Femur (tissue), 1 donor: Measurements from ENCODE around the gene PRELP.
A peak's percentile ranks its signal among the peaks of the same experiment; 100 is the strongest.
"Not testable (repeated sequence)": the region's sequence is repeated elsewhere in the genome, so short reads cannot be mapped to it uniquely, and the experiment has no call there.

Source experiments
- DNase-seq: peaks from one replicate; pipeline ENCODE4 v3.0.0-alpha.2; 2017

The PRELP gene

DNA sequence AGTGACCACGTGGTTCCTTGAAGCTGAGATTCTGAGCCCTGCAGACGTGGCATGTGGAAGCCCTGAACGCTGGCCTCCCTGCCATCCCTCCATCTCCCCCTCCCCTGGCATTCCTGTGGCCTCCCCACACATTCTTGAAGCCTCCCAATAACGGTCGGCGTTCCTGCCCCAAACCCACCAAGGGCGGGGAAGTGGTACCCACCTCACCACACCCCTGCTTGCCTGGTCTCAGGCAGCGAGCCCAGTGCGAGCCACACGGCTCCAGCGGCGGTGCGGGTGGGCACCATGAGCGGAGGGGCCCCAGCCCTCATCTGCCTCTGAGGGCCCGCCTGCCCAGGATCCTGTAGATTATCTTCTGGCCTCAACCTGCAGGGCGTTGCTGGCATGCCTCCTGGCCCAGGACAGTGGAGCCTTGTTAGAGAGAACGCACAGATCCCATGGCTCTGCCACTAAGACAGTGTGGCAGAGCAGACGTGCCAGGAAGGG is 20.6 kb upstream of the PRELP start:
- peak; percentile 73 for DNase-seq

DNA sequence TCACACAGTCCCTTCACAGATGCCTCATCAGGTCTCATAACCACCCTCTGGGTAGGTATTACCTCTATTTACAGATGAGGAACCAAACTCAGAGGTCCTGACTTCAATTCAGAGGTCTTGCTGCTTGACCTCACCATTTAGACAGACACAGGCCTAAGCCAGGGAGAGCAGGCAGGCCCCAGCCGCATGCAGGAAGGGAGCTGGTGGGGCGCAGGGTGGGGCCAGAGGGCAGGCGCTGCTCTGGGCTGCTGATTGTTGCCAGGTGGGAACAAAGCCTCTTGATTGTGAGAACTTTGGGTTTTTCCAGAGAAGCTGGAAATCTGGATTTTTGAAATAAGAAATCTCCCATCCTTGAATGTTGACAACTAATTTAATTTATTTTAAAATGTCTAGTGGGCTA is 19.9 kb upstream of the PRELP start:
- no peak for DNase-seq

DNA sequence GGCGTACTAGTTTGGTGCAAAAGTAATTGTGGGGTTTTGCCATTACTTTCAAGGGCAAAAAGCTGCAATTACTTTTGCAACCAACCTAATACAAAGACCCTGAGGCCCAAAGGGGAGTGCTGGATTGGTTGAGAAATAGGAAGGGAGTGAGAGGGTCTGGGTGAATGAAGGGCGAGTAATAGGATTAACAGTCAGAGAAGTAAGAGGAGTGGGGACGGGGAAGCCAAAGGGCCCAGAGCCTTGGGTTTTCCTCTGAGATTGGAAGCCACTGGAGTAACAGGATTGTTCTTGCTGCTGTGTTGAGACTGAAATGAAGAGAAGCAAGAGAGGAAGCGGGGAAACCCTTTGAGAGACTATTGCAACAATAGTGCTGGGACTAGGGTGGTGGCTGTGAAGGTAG is 19.0 kb upstream of the PRELP start:
- no peak for DNase-seq

DNA sequence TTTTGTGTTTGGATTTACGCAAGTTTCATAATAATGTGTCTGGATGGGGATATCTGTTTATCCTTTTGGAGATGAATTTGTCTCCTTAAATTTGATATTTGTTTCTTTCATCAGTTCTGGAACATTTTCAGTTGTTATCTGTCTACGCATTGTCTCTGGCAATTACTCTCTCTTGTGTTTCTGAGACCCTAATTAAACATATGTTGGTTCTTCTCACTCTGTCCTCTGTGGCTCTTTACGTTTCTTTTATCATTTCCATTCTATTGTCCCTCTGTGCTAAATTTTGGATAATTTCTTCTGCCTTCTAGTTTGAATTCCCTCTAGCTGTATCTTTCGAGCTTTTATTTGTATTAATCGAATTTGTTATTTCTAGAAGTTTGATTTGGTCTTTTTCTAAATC is 17.5 kb upstream of the PRELP start:
- no peak for DNase-seq

DNA sequence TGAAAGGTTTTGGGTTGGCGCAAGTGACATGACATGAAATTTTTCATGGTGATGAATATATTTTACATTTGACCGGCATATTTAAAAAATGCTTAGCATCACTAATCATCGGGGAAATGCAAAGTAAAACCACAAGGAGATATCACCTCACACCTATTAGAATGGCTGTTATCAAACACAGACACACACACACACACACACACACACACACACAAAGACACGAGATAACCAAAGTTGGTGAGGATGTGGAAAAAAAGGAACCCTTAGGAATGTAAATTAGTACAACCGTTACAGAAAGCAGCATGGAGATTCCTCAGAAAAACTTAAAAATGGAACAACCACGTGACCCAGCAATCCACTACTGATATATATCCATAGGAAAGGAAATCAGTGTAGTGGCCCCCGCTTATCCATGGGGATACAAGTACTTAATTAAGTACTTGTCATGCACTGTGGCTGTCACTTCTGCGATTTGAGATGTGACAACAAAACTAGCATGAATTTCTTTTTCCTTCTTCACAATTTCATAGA is 15.9 kb upstream of the PRELP start:
- DNase-seq: no peak

DNA sequence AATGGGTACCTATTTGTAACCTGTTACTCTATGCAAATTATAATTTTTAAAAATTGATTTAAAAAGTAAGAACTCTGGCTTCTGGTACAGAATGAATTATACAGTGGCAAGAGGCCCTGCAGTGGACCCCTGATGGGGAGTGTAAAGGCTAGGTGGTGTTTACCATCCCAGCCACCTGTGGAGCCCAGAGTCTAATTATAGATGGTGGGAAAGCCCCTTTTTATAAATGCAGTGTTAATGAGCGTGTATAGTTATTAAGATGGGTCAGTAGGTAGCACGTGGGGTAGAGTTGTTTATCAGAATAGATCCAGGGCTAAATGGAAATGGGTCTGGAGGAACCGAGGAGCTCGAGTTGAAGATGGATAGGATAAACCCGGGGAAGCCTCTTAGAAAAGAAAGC is 13.9 kb upstream of the PRELP start:
- no peak for DNase-seq

DNA sequence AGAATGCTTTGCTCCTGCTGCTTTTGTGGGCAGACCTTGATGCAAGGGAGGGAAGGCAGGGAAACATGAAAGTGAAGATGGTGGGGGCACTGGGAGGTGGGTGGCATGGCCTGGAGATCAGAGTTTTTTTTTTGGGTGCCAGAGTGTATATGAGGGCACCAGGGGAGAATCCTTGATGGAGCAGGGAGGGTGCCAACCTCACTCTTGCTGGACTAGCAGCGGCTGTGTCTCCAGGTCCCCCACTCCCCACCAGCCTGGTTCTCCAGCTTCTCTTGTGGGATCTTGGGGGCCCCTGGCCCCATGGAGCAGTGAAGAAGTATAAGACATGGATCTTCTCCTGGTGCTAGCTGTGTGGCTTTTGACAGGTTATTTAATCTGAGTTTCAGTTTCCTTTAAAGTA is 13.5 kb upstream of the PRELP start:
- DNase-seq: no peak

DNA sequence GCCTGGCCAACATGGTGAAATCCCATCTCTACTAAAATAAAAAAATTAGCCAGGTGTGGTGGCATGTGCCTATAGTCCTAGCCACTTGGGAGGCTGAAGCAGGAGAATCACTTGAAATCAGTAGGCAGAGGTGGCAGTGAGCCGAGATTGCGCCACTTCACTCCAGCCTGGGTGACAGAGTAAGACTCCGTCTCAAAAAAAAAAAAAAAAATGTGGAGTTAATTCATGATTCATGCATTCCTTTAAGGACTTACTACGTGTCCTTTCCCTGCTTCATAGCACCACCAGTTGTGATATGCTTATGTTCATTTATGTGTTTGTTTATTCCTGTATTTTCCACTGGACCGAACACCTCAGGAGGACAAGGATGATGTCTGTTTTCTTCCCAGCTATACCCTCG is 12.7 kb upstream of the PRELP start:
- DNase-seq: no peak

DNA sequence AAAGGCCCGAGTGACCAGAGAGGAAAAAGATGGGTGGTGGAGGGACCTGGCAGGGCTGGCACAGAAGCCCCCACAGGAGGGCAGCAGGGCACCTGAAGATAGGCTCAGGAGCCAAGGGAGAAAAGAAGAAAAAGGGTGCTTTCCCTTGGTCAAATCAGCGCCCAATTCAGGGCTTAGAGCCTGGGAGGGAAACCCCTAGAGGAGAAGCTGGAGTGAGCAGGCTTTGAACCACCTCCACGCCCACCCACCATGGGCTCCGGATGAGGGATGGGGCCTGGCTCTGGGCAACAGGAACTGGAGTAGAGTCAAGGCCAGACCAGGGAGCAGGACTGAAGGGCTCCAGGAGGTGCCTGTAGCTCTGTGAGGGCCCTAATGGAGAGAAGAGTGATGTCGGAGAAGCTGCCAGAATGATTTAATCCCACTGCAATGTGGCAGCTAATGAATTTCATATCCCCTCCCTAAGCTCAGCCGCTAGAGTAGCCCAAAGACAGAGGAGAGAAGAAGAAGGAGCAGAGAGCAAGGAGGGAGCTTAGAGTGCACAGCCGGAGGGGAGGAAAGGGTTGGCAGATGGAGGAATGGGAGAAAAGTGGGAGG is 12.0 kb upstream of the PRELP start:
- no peak for DNase-seq

DNA sequence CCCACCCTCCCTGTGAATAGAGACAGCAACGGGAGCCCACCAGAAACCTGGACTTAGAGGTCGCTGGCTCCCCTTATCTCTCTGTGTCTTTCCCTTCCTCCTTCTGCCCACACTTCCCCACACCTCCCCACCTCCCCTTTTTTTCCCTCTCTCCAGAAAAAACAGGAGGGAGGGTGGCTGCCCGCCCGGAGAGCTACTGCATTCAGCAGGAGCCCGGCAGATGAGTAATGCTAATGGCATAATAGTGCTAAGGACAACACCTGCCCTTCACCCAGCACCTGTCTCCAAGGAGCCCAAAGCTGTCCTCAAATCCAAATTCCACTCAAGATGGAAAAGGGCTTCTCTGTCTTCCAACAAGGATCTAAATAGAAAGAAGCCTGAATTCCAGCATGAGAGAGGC is 11.4 kb upstream of the PRELP start:
- peak; percentile 69 for DNase-seq

DNA sequence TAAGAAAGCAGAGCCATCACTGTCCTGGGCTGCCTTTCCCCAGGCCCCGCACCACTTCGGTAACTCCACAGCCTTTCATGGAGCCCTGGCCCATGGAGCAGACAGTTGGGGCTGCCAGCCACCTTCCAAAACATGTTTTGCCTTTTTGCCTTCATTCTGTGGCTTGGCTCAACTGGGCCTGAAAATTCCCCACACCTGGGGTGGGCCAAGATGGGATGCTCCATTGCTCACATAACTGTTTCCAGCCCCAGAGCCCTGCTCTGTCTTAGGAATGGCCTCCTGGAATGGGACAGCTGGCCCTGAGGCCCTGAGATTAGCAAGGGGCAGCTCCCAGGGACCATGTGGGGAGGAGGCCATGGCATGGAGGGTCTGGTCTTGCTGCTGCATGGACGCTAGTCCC is 10.9 kb upstream of the PRELP start:
- DNase-seq: no peak

DNA sequence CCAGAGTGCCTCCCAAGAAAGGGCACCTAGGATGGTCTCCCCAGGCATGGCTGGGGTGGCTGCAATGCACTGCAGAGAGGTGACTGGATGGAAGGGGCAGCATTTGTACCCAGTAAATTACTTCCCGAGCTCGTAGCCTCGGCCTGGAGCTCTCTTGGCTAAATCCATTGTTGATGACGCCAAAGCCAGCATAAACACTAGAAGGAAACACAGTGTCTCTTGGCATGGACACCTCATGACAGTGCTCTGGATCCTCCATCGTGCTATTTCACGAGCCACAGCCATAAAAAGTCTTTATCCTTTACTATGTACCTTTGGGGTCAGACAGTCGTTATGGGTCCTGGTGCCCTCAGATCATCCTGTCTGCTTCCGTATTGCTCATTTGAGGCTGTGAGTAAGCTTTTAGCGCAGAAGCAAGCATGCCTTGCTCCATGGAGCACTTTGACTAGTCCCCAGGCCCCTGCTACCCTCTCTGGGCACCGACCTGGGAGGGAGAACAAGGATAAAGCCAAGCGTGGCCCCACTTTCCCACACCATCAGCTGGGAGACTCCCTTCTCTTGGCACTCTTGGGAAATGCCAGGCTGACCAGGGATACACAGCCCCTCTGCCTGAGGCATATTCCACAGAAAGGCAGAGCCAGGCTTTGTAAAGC is 10.3 kb upstream of the PRELP start:
- DNase-seq: no peak

DNA sequence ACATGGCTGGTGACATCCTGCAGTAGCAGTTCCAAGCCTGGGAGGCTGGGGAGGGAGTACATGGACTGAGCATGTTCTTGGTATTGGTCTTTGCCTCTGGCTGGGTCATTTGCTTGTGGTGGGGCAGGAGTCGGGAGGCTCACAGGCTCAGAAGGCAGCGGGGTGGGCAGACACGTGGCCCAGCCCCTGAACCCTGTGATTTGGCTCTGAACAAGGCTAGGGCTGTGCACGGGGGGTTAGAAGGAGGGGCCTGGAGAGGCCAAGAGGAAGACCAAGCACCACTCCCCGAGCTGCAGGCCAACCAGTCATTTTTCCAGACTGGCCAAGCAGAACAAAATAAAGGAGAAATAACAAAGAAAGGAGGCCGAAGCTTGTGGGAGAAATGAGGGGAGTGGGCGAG is 9.7 kb upstream of the PRELP start:
- peak; percentile 85 for DNase-seq

DNA sequence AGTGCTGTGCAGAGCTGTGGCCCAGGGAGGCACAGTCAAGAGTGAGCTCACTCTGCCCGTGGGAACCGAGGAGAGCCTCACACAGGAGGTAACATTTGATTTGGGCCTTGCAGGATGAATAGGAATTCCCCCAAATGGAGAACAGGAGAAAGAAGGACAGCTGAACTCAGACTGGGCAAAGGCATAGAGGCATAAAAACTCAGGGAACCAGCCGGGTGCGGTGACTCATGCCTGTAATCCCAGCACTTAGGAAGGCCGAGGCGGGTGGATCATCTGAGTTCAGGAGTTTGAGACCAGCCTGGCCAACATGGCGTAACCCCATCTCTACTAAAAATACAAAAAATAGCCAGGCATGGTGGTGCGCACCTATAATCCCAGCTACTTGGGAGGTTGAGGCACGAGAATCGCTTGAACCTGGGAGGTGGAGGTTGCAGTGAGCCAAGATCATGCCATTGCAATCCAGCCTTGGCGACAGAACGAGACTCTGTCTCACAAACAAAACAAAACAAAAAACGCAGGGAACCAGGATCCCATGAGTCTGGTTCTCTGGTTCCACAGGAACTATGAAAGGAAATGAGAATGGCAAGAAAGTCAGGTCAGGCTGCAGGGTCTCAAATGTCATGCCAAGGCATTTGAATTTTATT is 8.6 kb upstream of the PRELP start:
- DNase-seq: not testable (repeated sequence)

DNA sequence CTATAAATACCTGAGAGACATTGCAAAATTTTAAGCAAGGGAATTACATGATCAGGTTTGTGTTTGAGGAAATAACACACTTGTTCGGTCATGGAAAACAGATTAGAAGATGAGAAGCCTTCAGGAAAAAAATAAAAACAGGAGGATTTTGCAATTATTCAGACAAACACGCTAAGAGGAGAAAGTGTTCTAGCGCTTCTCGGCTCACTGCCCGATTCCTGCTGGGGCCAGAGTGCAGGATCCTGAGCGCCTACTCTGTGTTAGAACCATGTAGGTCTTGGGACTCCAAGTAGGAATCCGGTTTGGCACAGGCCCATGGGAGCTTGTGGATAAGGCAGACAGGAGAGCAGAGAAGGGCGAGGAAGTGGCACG is 8.1 kb upstream of the PRELP start:
- DNase-seq: no peak

DNA sequence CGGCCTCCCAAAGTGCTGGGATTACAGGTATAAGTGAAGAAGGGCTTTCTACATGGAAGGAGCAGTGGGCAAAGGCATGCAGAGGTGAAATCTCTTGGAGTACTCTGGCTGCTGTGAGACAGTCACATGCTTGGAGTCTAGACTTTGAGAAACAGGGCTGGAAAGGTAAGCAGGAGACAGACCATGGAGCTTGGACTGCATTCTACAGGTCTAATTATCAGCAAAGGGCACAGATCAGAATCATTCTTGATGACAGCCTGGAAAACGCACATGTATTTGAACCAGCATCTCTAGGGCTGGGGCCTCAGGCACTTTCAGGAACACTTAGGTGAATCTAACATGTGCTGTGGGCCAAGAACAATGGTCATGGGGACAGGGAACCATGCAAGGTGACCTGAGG is 7.3 kb upstream of the PRELP start:
- no peak for DNase-seq

DNA sequence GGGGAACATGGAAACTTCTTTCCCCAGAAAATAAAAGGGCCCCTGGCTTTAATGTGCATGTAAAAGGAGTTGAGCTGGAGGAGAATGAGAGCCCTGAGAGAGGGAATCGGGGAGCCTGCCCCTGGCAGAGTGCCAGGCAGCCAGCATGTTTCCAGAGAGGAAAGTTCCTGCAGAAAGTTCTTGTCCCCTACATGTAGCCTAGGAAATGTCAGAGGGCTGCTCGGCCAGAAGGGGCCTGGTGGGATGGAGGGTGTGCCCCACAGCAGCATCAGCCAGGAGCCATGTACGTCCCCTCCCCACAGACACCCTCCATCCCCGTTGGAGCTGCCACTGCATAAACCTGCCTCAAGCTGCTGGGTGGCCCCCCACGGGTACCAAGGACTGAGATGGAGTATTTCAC is 5.4 kb upstream of the PRELP start:
- no peak for DNase-seq

DNA sequence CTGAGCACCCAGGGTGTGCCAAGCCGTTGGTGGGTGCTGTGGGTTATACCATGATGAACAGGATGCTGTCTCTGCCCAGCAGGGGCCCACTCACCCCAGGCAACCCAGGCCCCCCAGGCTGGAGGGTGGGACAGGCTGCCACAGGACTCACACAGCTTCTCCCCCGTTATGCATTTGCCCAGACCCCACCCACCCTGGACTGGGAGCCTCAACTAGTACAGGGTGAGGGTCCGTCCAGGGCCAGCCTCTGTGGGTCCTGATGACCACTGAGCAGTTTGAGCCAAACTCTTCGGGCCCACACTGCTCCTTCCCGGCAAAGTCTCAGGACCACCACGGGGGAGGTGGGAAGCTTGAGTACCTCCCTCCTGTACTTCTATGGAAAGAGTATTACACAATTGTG is 3.8 kb upstream of the PRELP start:
- no peak for DNase-seq

DNA sequence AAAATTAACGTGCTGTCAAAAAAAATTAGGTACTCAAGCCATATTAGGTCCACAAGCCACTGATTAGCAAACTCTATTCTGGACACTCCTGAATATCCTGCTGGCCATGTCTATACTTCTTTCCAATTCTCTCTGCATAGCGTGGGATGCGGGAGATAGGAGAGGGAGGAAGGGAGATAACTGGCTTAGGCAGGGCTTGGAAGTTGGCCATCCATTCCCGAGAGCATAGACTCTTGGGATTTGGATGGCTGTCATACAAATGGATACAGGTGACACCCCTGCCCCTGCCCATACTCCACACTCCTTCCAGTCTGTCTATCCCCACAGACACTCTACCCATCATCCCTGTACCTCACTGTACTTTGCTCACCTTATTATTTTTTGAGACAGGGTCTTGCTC is 2.3 kb upstream of the PRELP start:
- no peak for DNase-seq

DNA sequence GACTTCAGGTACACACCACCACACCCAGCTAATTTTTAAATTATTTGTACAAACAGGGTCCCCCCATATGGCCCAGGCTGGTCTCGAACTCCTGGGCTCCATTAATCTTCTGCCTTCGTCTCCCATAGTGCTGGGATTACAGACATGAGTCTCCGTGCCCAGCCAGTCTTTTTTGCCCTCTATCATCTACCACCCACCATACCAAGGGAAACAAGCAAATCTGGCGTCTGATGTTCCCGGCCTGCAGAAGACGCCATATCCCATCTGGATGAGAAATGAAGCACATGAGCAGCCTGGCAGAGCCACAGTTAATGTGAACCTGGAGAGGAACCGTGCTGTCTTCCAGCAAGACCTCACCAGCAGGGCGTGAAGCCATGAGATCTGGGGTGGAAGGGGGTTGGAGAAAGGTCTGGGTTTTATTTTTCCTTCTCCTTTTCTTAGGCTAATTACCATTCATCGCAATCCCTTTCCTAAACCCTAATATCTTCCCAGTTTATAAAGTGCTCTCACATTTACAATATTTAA is 1.8 kb upstream of the PRELP start:
- DNase-seq: no peak

DNA sequence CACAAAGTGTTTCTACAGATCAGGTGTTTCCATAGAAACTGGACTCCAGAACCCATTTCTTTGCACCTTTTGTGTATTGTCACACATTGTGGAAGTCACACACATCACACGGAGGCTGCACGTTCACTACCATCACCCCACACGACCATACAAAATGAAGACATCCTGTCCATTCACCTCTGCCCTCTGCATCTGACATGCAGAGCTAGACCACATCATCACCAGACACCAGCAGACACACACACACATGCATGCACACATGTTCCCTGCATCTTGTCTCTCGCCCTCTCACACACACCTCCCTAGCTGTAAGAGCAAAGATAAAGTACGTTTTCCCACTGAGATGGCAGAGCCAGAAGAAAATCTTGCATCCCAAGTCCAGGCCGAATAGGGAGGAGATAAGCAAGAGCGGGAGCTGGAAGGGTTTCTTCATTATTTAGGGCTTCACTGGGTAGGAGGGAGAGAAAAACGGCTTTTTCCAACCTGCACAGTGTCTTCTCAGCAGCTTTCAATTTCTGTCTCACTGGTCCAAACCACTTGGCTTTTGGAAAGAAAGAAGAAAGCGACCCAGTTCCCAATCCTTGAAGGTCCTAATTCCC is 709 bp downstream of the PRELP start:
- DNase-seq: no peak

DNA sequence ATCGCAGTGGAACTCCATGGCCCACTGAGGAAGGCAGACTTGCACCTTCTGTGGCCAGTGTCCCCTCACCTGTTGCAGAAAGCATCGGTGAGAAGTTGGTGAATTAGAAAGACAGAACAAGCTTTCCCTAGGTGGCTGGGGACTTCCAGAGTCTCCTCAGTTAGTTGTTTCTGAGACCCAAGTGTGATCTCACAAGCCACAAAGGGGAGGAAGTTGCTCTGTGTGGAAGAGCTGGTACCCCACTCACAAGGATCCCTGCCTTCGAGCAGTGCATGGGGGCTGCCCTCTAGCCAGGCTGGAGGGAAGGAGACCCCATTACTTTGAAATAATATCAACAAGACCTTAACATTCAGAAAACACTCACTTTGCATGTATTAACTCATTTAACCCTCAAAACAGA is 2.1 kb downstream of the PRELP start:
- no peak for DNase-seq

DNA sequence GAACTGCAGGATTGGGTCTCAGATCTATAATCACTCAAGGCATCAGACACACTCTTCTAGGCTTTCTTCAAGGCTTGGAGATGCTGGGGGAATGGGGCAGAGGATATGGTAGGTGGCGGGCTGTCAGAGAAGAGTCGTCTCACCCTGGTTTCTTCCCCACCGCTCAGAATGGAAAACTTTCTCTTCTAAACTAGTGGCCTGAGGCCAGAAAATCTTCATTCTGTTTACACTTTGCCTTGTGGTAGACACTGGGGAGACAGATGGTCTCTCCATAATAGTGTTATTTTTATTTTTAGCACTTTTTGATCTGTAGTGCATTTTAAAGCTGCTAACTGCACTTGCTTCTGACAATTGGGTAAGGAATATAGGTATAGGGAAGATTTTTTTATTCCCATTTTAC is 2.6 kb downstream of the PRELP start:
- no peak for DNase-seq

DNA sequence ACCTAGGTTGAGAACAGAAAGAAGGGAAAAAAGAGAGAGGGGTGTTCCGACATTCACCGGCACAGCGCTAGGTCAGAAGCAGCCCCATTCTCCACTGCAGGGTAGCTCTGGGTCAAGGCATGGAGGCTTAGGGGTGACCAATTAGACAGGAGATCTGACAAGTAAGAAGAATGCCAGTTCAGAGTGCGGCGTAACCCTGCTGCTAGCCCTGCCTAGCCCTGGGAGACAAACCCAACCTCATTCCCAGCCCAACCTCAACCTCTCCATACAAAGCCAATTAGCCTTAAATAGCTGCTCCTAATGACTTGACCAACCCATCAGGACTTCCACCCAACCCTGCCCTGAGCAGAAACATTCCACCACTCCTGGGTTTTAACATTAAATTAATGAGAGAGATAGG is 3.4 kb downstream of the PRELP start:
- DNase-seq: no peak
